DOHH2 (cell line): ENCODE data around the gene ZNRF2.

Experiments
- H3F3A ChIP-seq: fragments of 200-600 bp; sonication (generic), shearing (Covaris generic); 2 replicates; pipeline ENCODE4 v1.6.0; 2016; ENCODE audit warnings: antibody characterized with exemption, mild to moderate bottlenecking; ENCODE audit not compliant: control insufficient read depth, insufficient read depth
- H3K27ac ChIP-seq: fragments of 200-600 bp; sonication (generic); 2 replicates; pipeline ENCODE4 v1.5.1; 2014; ENCODE audit warnings: low read depth, mild to moderate bottlenecking, low read length, moderate library complexity
- H3K27me3 ChIP-seq: fragments of 200-600 bp; sonication (generic); 2 replicates; pipeline ENCODE4 v1.6.1; 2014; ENCODE audit warnings: mild to moderate bottlenecking, low read length, mixed read lengths; ENCODE audit not compliant: control insufficient read depth
- H3K36me3 ChIP-seq: fragments of 200-600 bp; sonication (generic); 2 replicates; pipeline ENCODE4 v1.6.1; 2014; ENCODE audit warnings: mild to moderate bottlenecking, low read length, moderate library complexity, mixed read lengths; ENCODE audit not compliant: control insufficient read depth
- H3K4me1 ChIP-seq: fragments of 200-600 bp; sonication (generic); 2 replicates; pipeline ENCODE4 v1.6.1; 2014; ENCODE audit warnings: mild to moderate bottlenecking, low read length, mixed read lengths; ENCODE audit not compliant: control insufficient read depth
- H3K4me2 ChIP-seq: fragments of 200-600 bp; sonication (generic); 2 replicates; pipeline ENCODE4 v1.6.0; 2014; ENCODE audit warnings: mild to moderate bottlenecking, low read length, moderate library complexity
- H3K4me3 ChIP-seq: fragments of 200-600 bp; sonication (generic); 2 replicates; pipeline ENCODE4 v1.5.1; 2014; ENCODE audit warnings: mild to moderate bottlenecking, low read length, mixed read lengths
- H3K79me2 ChIP-seq: fragments of 200-600 bp; sonication (generic); 2 replicates; pipeline ENCODE4 v1.6.1; 2014; ENCODE audit warnings: mild to moderate bottlenecking, low read length, mixed read lengths; ENCODE audit not compliant: control insufficient read depth
- H3K9me2 ChIP-seq: fragments of 200-600 bp; sonication (generic); replicated peaks from 2 replicates; pipeline ENCODE4 v1.6.1; 2014; ENCODE audit warnings: mild to moderate bottlenecking, low read length, mixed read lengths; ENCODE audit not compliant: control insufficient read depth
- H3K9me3 ChIP-seq: fragments of 200-600 bp; sonication (generic); 2 replicates; pipeline ENCODE4 v1.6.1; 2014; ENCODE audit warnings: antibody characterized with exemption, low read length, mixed read lengths; ENCODE audit not compliant: control insufficient read depth, insufficient read depth
- H4K20me1 ChIP-seq: fragments of 200-600 bp; sonication (generic); 2 replicates; pipeline ENCODE4 v1.6.0; 2014; ENCODE audit warnings: low read depth, mild to moderate bottlenecking, antibody characterized with exemption, low read length, moderate library complexity; ENCODE audit not compliant: control insufficient read depth, insufficient read depth
- EZH2phosphoT487 ChIP-seq: fragments of 200-600 bp; sonication (generic); IDR thresholded peaks from 2 replicates; pipeline ENCODE4 v1.6.1; 2017; ENCODE audit warnings: borderline replicate concordance, mild to moderate bottlenecking, antibody characterized with exemption, low read length, moderate library complexity, mixed read lengths
- TF ChIP-seq, protein P1 (sequence below): fragments of 200-600 bp; sonication (generic); IDR thresholded peaks from one replicate; pipeline ENCODE4 v1.5.1; 2014; ENCODE audit warnings: antibody characterized with exemption, mild to moderate bottlenecking, low read depth, low read length; ENCODE audit not compliant: poor library complexity, severe bottlenecking

ZNRF2 gene

DNA sequence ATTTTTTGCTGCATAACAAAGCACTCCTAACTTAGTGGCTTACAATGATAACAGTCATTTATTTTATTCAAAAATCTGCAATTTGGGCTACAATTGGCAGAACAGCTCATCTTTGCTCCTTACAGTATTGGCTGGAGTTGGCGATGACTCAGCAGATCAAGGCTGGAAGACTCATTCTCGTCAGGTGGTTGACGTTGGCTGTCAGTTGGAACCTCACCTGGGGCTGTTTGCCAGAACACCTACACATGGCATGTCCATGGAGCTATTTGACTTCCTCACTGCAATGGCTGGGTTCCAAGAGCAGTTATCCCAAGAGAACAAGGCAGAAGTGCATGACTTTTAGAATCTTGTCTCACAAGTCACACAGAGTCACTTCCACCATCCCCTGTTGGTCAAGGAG, 119.1 kb downstream of the ZNRF2 start:
- Histone ChIP-seq H3K9me3 (no peaks in the 10 kb centered on the region), H3K4me3 (no peak overlapping the region), H3F3A (no peaks in the 10 kb centered on the region), H3K27me3 (no peaks in the 10 kb centered on the region), H3K9me2 (no peaks in the 10 kb centered on the region; the same call in 1 of the 2 replicates), H3K79me2 (no peaks in the 10 kb centered on the region), H3K4me1 (peaks cover 29% of the 10 kb centered on the region), H3K36me3 (peaks cover 5% of the 10 kb centered on the region), H4K20me1 (no peaks in the 10 kb centered on the region), H3K4me2 (no peak overlapping the region), H3K27ac (no peak overlapping the region)
- TF ChIP-seq EZH2phosphoT487, result no peak
- TF ChIP-seq, protein P1, sequence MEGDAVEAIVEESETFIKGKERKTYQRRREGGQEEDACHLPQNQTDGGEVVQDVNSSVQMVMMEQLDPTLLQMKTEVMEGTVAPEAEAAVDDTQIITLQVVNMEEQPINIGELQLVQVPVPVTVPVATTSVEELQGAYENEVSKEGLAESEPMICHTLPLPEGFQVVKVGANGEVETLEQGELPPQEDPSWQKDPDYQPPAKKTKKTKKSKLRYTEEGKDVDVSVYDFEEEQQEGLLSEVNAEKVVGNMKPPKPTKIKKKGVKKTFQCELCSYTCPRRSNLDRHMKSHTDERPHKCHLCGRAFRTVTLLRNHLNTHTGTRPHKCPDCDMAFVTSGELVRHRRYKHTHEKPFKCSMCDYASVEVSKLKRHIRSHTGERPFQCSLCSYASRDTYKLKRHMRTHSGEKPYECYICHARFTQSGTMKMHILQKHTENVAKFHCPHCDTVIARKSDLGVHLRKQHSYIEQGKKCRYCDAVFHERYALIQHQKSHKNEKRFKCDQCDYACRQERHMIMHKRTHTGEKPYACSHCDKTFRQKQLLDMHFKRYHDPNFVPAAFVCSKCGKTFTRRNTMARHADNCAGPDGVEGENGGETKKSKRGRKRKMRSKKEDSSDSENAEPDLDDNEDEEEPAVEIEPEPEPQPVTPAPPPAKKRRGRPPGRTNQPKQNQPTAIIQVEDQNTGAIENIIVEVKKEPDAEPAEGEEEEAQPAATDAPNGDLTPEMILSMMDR, result no peak

DNA sequence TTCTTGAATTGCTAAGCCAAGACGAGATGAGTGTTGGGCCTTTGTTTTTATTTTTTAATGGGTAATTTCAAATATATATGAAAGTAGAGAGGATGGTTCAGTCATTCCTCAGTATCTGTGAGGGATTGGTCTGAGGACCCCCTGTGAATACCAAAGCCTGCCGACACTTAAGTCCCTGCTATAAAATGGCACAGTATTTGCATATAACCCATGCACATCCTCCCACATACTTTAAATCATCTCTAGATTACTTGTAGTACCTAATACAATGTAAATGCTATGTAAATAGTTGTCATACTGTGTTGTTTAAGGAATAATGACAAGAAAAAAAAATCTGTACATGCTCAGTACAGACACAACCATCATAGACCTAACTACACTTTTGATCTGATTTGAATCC, 120.8 kb downstream of the ZNRF2 start:
- Histone ChIP-seq H3K9me2 (no peaks in the 10 kb centered on the region; the same call in 1 of the 2 replicates), H3K4me2 (no peak overlapping the region), H3K4me1 (peaks cover 46% of the 10 kb centered on the region), H3F3A (no peaks in the 10 kb centered on the region), H3K27ac (no peak overlapping the region), H3K79me2 (no peaks in the 10 kb centered on the region), H3K27me3 (no peaks in the 10 kb centered on the region), H4K20me1 (no peaks in the 10 kb centered on the region), H3K36me3 (peaks cover 5% of the 10 kb centered on the region), H3K9me3 (no peaks in the 10 kb centered on the region), H3K4me3 (no peak overlapping the region)
- no peak for TF ChIP-seq EZH2phosphoT487
- TF ChIP-seq, protein P1, result no peak

DNA sequence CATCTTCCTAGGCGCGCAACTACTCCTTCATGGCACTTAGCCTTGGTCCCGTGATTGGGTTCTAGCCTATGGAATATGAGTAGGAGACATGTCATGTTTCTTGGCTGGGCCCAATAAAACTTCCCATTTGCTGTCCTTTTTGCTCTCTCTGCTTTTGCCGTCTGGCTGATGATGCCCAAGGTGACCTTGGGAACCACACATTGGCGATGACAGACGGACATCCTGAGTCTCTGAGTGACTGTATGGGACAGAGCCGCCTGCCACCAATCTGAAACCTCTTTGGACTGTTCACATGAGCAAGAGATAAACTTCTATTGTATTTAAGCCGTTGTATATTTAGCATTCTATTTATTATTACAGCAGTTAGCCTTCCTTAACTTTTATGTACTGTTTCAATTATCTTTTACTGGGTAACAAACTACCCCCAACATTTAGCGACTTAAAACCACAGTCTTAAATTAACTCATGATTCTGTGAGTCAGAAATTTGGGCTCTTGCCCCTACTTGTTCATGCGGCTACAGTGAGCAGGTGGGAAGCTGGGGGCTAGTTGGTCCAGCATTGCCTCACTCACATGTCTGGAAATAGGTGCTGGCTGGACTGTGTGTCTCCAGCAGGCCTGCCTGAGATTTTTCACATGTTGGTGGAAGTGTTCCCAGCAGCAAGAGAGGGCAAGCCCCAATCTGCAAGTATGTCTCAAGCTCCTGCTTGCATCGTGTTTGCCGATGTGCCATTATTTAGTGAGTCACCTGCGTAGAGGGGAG, 122.4 kb downstream of the ZNRF2 start:
- Histone ChIP-seq H3K27me3 (no peaks in the 10 kb centered on the region), H3K36me3 (peaks cover 6% of the 10 kb centered on the region), H3K27ac (no peak overlapping the region), H4K20me1 (no peaks in the 10 kb centered on the region), H3K4me2 (no peak overlapping the region), H3K4me1 (peaks cover 52% of the 10 kb centered on the region), H3K79me2 (no peaks in the 10 kb centered on the region), H3K9me3 (no peaks in the 10 kb centered on the region), H3F3A (peaks cover 13% of the 10 kb centered on the region), H3K9me2 (no peaks in the 10 kb centered on the region; the same call in 1 of the 2 replicates), H3K4me3 (no peak overlapping the region)
- TF ChIP-seq, protein P1, result no peak
- no peak for TF ChIP-seq EZH2phosphoT487
